Measurements from ENCODE around the gene COLGALT1. TPM values are rescaled to one million over a fixed set of nuclear protein-coding genes. Genes with fewer than 3 reads are reported as not detected.
"Not testable (repeated sequence)": the region's sequence is repeated elsewhere in the genome, so short reads cannot be mapped to it uniquely, and the experiment has no call there.

COLGALT1 gene
- total and polyA plus RNA-seq, 3 experiments from 2014 or later: 25.3 to 104 (median 94.8) TPM

GRCh38 chr19:17565611-17566010 lies 10.2 kb downstream of the COLGALT1 start:
- H3K4me3 Mint-ChIP-seq: no peak overlapping the region
- no peak overlapping the region for H3K4me3 ChIP-seq (ENCODE audit: low read length)
- H3K27ac ChIP-seq (ENCODE audit: low read depth, low read length): no peak overlapping the region
- H3K4me1 ChIP-seq (ENCODE audit: insufficient read depth, low read length): no peaks in the 10 kb centered on the region
- no peaks in the 10 kb centered on the region for H3K9me3 Mint-ChIP-seq
- no peaks in the 10 kb centered on the region for H3K9me3 ChIP-seq (ENCODE audit: low read length)
- H3K36me3 Mint-ChIP-seq: peaks cover 0 to 75% (median 17%) of the 10 kb centered on the region in 3 donors
- no peak for DNase-seq
- CTCF ChIA-PET: no interaction called here
- no peaks in the 10 kb centered on the region for H3K27me3 ChIP-seq (ENCODE audit: insufficient read depth, low read length, poor library complexity, severe bottlenecking)
- POLR2A ChIA-PET: no interaction called here
- H3K4me1 Mint-ChIP-seq: no peaks in the 10 kb centered on the region
- H3K36me3 ChIP-seq (ENCODE audit: insufficient read depth, low read length): peaks cover 10% of the 10 kb centered on the region
- no peak overlapping the region for H3K27ac Mint-ChIP-seq
- no peaks in the 10 kb centered on the region for H3K27me3 Mint-ChIP-seq

GRCh38 chr19:17567940-17568339 lies 12.5 kb downstream of the COLGALT1 start:
- Histone ChIP-seq H3K4me1 (ENCODE audit: insufficient read depth, low read length) (no peaks in the 10 kb centered on the region), H3K9me3 (ENCODE audit: low read length) (no peaks in the 10 kb centered on the region), H3K4me3 (ENCODE audit: low read length) (no peak overlapping the region), H3K27me3 (ENCODE audit: insufficient read depth, low read length, poor library complexity, severe bottlenecking) (no peaks in the 10 kb centered on the region), H3K36me3 (ENCODE audit: insufficient read depth, low read length) (peaks cover 15% of the 10 kb centered on the region), H3K27ac (ENCODE audit: low read depth, low read length) (no peak overlapping the region)
- Mint-ChIP-seq H3K27ac (peak overlapping the region in 2 of 8 donors; percentile 3 to 15), H3K4me1 (no peaks in the 10 kb centered on the region), H3K36me3 (peaks cover 3 to 76% (median 20%) of the 10 kb centered on the region in 3 donors), H3K4me3 (no peak overlapping the region), H3K9me3 (no peaks in the 10 kb centered on the region), H3K27me3 (no peaks in the 10 kb centered on the region)
- no peak for DNase-seq
- CTCF ChIA-PET: interaction anchor here (1.2 kb wide), 1 partner anchor 72 kb away, joined by 3 read pairs; no protein-coding TSS in a partner anchor
- POLR2A ChIA-PET: no interaction called here

DNA sequence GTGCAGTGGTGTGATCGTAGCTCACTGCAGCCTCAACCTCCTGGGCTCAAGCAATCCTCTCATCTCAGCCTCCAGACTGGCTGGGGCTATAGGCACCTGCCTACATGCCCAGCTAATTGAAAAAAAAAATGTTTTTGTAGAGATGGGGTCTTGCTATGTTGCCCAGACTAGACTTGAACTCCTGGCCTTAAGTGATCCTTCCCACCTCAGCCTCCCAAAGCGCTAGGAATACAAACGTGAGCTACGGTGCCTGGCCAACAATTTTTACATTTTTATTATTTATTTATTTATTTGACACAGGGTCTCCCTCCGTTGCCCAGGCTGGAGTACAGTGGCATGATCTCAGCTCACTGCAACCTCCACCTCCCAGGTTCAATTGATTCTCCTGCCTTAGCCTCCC lies 14.8 kb downstream of the COLGALT1 start:
- H3K9me3 ChIP-seq (ENCODE audit: low read length); DNase-seq; H3K27me3 Mint-ChIP-seq; H3K4me3 Mint-ChIP-seq; H3K4me1 ChIP-seq (ENCODE audit: insufficient read depth, low read length); H3K27ac ChIP-seq (ENCODE audit: low read depth, low read length); H3K4me3 ChIP-seq (ENCODE audit: low read length); H3K27me3 ChIP-seq (ENCODE audit: insufficient read depth, low read length, poor library complexity, severe bottlenecking); H3K9me3 Mint-ChIP-seq; H3K27ac Mint-ChIP-seq; POLR2A ChIA-PET; H3K4me1 Mint-ChIP-seq: not testable (repeated sequence)
- H3K36me3 ChIP-seq (ENCODE audit: insufficient read depth, low read length): peaks cover 15% of the 10 kb centered on the region
- CTCF ChIA-PET: interaction anchor here (3.2 kb wide), 1 partner anchor 74 kb away, joined by 17 read pairs; no protein-coding TSS in a partner anchor
- peaks cover 3 to 70% (median 15%) of the 10 kb centered on the region in 3 donors for H3K36me3 Mint-ChIP-seq

DNA sequence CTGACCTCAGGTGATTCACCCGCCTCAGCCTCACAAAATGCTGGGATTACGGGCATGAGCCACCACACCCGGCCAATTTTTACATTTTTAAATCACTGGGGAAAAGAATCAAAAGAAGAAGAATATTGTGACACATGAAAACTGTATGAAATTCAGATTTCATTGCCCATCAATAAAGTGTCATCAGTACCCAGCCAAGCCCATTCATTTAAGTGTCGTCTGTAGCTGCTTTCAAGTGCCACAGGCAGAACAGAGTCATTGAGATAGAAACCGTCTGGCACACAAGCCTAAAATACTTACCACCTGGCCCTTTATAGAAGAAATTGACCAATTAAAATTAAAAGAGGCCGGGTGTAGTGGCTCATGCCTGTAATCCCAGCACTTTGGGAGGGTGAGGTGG lies 15.3 kb downstream of the COLGALT1 start:
- Mint-ChIP-seq H3K9me3 (no peaks in the 10 kb centered on the region), H3K4me3 (no peak overlapping the region), H3K4me1 (peaks cover 2 to 4% (median 3%) of the 10 kb centered on the region in 3 donors), H3K27ac (no peak overlapping the region), H3K36me3 (peaks cover 3 to 68% (median 15%) of the 10 kb centered on the region in 3 donors), H3K27me3 (no peaks in the 10 kb centered on the region)
- Histone ChIP-seq H3K27me3 (ENCODE audit: insufficient read depth, low read length, poor library complexity, severe bottlenecking) (no peaks in the 10 kb centered on the region), H3K27ac (ENCODE audit: low read depth, low read length) (no peak overlapping the region), H3K4me3 (ENCODE audit: low read length) (no peak overlapping the region), H3K9me3 (ENCODE audit: low read length) (no peaks in the 10 kb centered on the region), H3K4me1 (ENCODE audit: insufficient read depth, low read length) (no peaks in the 10 kb centered on the region), H3K36me3 (ENCODE audit: insufficient read depth, low read length) (peaks cover 19% of the 10 kb centered on the region)
- CTCF ChIA-PET: interaction anchor here (3.2 kb wide), 1 partner anchor 74 kb away, joined by 17 read pairs; no protein-coding TSS in a partner anchor
- DNase-seq: no peak
- POLR2A ChIA-PET: no interaction called here

- Histone ChIP-seq H3K4me1 (ENCODE audit: insufficient read depth, low read length) (no peaks in the 10 kb centered on the region), H3K27me3 (ENCODE audit: insufficient read depth, low read length, poor library complexity, severe bottlenecking) (no peaks in the 10 kb centered on the region), H3K9me3 (ENCODE audit: low read length) (no peaks in the 10 kb centered on the region), H3K36me3 (ENCODE audit: insufficient read depth, low read length) (peaks cover 25% of the 10 kb centered on the region), H3K4me3 (ENCODE audit: low read length) (no peak overlapping the region), H3K27ac (ENCODE audit: low read depth, low read length) (no peak overlapping the region)
- H3K27me3 Mint-ChIP-seq: no peaks in the 10 kb centered on the region
- no peak for DNase-seq
- no peak overlapping the region for H3K4me3 Mint-ChIP-seq
- no peaks in the 10 kb centered on the region for H3K9me3 Mint-ChIP-seq
- ChIA-PET POLR2A (no interaction called here), CTCF (interaction anchor here (0.7 to 3.2 kb wide), 7 partner anchors 43 to 188 kb away, joined by 3 to 17 read pairs (median 3); no protein-coding TSS in a partner anchor)
- peaks cover 2 to 4% (median 3%) of the 10 kb centered on the region in 3 donors for H3K4me1 Mint-ChIP-seq
- H3K27ac Mint-ChIP-seq: peak overlapping the region in 1 of 8 donors; percentile 92
- peaks cover 3 to 57% (median 14%) of the 10 kb centered on the region in 3 donors for H3K36me3 Mint-ChIP-seq
Observed at GRCh38 chr19:17572638-17573037, 17.2 kb downstream of the COLGALT1 start.

DNA sequence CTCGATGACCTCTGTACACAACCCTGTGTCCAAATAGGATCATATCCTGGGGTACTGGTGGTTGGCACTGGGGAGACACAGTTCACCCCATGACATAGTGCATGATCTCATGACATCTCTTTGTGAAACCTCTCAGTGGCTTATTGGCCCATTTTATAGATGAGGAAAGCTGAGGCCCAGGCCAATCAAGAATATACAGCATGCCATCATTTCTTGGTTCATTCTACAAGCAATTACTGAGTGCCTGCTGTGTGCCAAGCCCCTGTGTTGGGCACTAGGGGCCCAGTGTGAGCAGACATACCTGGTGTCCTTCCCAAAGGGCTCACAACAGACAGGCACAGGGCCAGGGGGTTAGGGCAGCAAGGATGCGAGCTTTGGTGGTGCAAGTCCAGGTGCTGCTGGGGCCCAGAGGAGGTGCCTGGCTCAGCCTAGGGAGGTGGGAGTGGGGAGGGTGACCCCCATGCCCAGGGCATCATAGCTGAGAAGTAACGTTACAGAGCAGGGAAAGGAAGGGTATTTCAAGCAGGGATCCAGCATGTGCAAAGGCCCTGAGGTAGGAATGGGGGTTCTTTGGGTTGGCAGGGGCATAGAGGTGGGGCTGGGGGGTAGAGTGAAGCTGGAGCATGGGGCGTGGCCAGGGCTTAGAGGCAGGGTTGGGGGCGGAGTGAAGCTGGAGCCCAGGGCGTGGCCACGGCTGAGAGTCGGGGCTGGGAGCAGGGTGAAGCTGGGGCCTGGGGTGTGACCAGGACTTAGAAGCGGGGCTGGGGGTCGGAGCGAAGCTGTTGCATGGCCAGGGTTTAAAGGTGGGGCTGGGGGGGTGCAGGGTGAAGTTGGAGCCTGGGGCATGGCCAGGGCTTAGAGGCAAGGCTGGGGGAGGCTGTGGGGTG lies 20.7 kb downstream of the COLGALT1 start:
- H3K4me1 ChIP-seq (ENCODE audit: insufficient read depth, low read length): no peaks in the 10 kb centered on the region
- peaks cover 2 to 4% (median 3%) of the 10 kb centered on the region in 3 donors for H3K4me1 Mint-ChIP-seq
- peak overlapping the region in 1 of 7 donors; percentile 32 for H3K4me3 Mint-ChIP-seq
- H3K36me3 Mint-ChIP-seq: peaks cover 9 to 65% (median 17%) of the 10 kb centered on the region in 3 donors
- POLR2A ChIA-PET: no interaction called here
- H3K27me3 Mint-ChIP-seq: no peaks in the 10 kb centered on the region
- H3K27ac Mint-ChIP-seq: no peak overlapping the region
- H3K4me3 ChIP-seq (ENCODE audit: low read length): no peak overlapping the region
- no peaks in the 10 kb centered on the region for H3K9me3 ChIP-seq (ENCODE audit: low read length)
- CTCF ChIA-PET: interaction anchor here (1.1 to 3.3 kb wide), 6 partner anchors 13 to 135 kb away, joined by 3 to 30 read pairs (median 4); no protein-coding TSS in a partner anchor
- H3K36me3 ChIP-seq (ENCODE audit: insufficient read depth, low read length): peaks cover 15% of the 10 kb centered on the region
- H3K27me3 ChIP-seq (ENCODE audit: insufficient read depth, low read length, poor library complexity, severe bottlenecking): no peaks in the 10 kb centered on the region
- H3K27ac ChIP-seq (ENCODE audit: low read depth, low read length): no peak overlapping the region
- no peak for DNase-seq
- H3K9me3 Mint-ChIP-seq: no peaks in the 10 kb centered on the region

DNA sequence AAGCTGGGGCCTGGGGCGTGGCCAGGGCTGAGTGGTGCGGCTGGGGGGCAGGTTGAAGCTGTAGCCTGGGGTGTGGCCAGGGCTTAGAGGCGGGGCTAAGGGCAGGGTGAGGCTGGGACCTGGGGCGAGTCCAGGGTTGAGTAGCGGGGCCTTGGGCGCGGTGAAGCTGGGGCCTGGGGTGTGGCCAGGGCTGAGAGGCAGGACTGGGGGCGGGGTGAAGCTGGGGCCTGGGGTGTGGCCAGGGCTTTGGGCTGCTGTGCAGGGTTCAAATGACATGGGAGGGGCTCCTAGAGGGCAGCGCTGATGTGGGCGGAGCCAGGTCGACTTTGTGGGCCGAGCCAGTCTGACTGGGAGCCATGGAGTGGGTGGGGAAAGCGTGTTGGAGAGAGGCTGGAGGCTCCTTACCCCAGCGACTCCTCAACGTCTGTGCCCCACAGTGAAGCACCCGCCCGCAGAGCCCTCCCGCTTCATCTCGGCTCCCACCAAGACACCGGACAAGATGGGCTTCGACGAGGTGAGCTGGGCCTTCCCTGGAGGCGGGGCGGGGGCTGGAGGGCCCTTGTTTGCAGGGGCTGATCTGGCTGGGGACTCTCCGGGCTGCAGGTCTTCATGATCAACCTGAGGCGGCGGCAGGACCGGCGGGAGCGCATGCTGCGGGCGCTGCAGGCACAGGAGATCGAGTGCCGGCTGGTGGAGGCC lies 21.5 kb downstream of the COLGALT1 start:
- H3K36me3 ChIP-seq (ENCODE audit: insufficient read depth, low read length): peaks cover 20% of the 10 kb centered on the region
- CTCF ChIA-PET: interaction anchor here (1.4 kb wide), 1 partner anchor 136 kb away, joined by 5 read pairs; no protein-coding TSS in a partner anchor
- H3K27ac Mint-ChIP-seq: no peak overlapping the region

More for the DNA sequence above, 21.5 kb downstream of the COLGALT1 start:
- Mint-ChIP-seq H3K4me3 (peak overlapping the region in 2 of 7 donors; percentile 32 to 44), H3K27me3 (no peaks in the 10 kb centered on the region), H3K9me3 (no peaks in the 10 kb centered on the region), H3K36me3 (peaks cover 9 to 67% (median 17%) of the 10 kb centered on the region in 3 donors), H3K4me1 (peaks cover 2 to 4% (median 3%) of the 10 kb centered on the region in 3 donors)
- DNase-seq: no peak
- no peaks in the 10 kb centered on the region for H3K9me3 ChIP-seq (ENCODE audit: low read length)
- H3K4me3 ChIP-seq (ENCODE audit: low read length): no peak overlapping the region
- POLR2A ChIA-PET: no interaction called here
- no peaks in the 10 kb centered on the region for H3K4me1 ChIP-seq (ENCODE audit: insufficient read depth, low read length)
- H3K27ac ChIP-seq (ENCODE audit: low read depth, low read length): no peak overlapping the region
- no peaks in the 10 kb centered on the region for H3K27me3 ChIP-seq (ENCODE audit: insufficient read depth, low read length, poor library complexity, severe bottlenecking)

Measured in CD8-positive, alpha-beta memory T cell (primary cell).